ENCODE results near the gene PTPRG. TPM values are rescaled to one million over a fixed set of nuclear protein-coding genes. Genes with fewer than 3 reads are reported as not detected.

The PTPRG gene
- total and polyA plus RNA-seq, 10 of the 15 experiments (the other 5 are each of a cell fraction or from before 2014, with no cell fraction given): 0.29 to 20.7 (median 1.4) TPM

DNA sequence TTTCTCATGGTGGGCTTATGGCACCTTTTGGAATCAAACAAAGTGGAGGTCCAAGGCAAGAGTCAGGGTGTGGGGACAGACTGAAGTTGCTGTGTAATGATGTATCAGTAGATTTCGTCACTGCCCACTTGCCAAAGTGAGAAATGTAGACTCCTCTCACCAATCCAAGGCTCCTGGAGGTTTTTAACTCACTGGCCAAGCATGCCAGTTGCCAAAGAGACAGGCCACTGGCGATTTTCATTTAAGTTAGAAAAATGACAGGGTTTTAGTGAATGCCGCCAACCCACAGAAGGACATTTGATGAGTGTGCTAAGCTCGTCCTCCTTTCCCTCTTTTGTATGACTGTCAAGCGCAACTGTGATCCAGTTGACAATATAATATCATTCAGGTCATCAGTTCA lies 602.8 kb downstream of the PTPRG start:
- TF ChIP-seq, protein P1, sequence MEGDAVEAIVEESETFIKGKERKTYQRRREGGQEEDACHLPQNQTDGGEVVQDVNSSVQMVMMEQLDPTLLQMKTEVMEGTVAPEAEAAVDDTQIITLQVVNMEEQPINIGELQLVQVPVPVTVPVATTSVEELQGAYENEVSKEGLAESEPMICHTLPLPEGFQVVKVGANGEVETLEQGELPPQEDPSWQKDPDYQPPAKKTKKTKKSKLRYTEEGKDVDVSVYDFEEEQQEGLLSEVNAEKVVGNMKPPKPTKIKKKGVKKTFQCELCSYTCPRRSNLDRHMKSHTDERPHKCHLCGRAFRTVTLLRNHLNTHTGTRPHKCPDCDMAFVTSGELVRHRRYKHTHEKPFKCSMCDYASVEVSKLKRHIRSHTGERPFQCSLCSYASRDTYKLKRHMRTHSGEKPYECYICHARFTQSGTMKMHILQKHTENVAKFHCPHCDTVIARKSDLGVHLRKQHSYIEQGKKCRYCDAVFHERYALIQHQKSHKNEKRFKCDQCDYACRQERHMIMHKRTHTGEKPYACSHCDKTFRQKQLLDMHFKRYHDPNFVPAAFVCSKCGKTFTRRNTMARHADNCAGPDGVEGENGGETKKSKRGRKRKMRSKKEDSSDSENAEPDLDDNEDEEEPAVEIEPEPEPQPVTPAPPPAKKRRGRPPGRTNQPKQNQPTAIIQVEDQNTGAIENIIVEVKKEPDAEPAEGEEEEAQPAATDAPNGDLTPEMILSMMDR (IDR thresholded peaks at IDR 0.05 in 2 of 3, conservative IDR thresholded peaks at IDR 0.05 in 1 of 3; ENCODE audit: control insufficient read depth in 2 of 3, extremely low read depth in 1 of 3, insufficient read depth in 1 of 3, low read depth in 3 of 3, low read length in 3 of 3): no peak
- TF ChIP-seq TCF7 (IDR thresholded peaks at IDR 0.05; ENCODE audit: borderline replicate concordance) (no peak), CBX5 (IDR thresholded peaks at IDR 0.05; ENCODE audit: low read depth) (no peak), RBBP5 (conservative IDR thresholded peaks at IDR 0.05) (no peak)
- TF ChIP-seq, protein P2, sequence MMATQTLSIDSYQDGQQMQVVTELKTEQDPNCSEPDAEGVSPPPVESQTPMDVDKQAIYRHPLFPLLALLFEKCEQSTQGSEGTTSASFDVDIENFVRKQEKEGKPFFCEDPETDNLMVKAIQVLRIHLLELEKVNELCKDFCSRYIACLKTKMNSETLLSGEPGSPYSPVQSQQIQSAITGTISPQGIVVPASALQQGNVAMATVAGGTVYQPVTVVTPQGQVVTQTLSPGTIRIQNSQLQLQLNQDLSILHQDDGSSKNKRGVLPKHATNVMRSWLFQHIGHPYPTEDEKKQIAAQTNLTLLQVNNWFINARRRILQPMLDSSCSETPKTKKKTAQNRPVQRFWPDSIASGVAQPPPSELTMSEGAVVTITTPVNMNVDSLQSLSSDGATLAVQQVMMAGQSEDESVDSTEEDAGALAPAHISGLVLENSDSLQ (IDR thresholded peaks at IDR 0.05): no peak
- H3K9me3 ChIP-seq (replicated peaks; ENCODE audit: control insufficient read depth, insufficient read depth, low read length): no peaks in the 10 kb centered on the region
- RAD21 ChIA-PET (ENCODE audit: unreplicated experiment): no interaction called here
- intact Hi-C loops (cut with micrococcal nuclease; ENCODE audit: unreplicated experiment) (no loop called here), in situ Hi-C loops (cut with MboI) (no loop called here)
- SMC1A ChIA-PET (ENCODE audit: uncharacterized antibody, unreplicated experiment): interaction anchor here (1.2 to 1.5 kb wide), 2 partner anchors 8 to 600 kb away, joined by 3 read pairs; no protein-coding TSS in a partner anchor
- no peaks in the 10 kb centered on the region for H3K79me2 ChIP-seq (ENCODE audit: control insufficient read depth, insufficient read depth, low read length)
- DNase-seq (ENCODE audit: low read depth, low spot score) (no peak), ATAC-seq (no peak), FAIRE-seq (no peak)
- H4K20me1 ChIP-seq (ENCODE audit: control insufficient read depth, insufficient read depth): no peaks in the 10 kb centered on the region
- 29% methylated on average over 5 of the region's 5 CpGs for WGBS (ENCODE audit: insufficient coverage, insufficient replicate concordance, low lambda C conversion rate, missing lambda C conversion rate)
- H3K4me2 ChIP-seq (ENCODE audit: control insufficient read depth, insufficient read depth): no peak overlapping the region
- H3K27ac ChIP-seq (ENCODE audit: control insufficient read depth, insufficient read depth): no peak overlapping the region
- no peaks in the 10 kb centered on the region for H3K36me3 ChIP-seq (ENCODE audit: control insufficient read depth in 2 of 2, insufficient read depth in 2 of 2, low read length in 1 of 2)
- no peak overlapping the region for H2AFZ ChIP-seq (ENCODE audit: control insufficient read depth, low read depth, low read length)
- no peak overlapping the region for H3K4me3 ChIP-seq
- no peaks in the 10 kb centered on the region for H3K4me1 ChIP-seq (ENCODE audit: control insufficient read depth, insufficient read depth, low read length)
- BruUV-seq (replicated peaks): no TSS peak
- CTCF ChIA-PET: no interaction called here
- no peak overlapping the region for H3K9ac ChIP-seq (ENCODE audit: control insufficient read depth, insufficient read depth, low read length)
- POLR2A ChIA-PET: no interaction called here
- no peaks in the 10 kb centered on the region; a peak in 1 of 4 replicates for H3K27me3 ChIP-seq (replicated peaks in 1 of 2; ENCODE audit: control insufficient read depth in 2 of 2, insufficient read depth in 2 of 2, low read length in 1 of 2)
